Stomach (tissue), 9 donors: ENCODE results near the gene CCDC68. TPM values are rescaled to one million over a fixed set of nuclear protein-coding genes. Genes with fewer than 3 reads are reported as not detected.
A peak's percentile ranks its signal among the peaks of the same experiment; 100 is the strongest.

Experiments used
- DNase-seq, 2 donors: peaks; one replicate each; pipeline versions ENCODE4 v3.0.0 to v3.0.0-alpha.2; 2013 to 2019
- H3K27ac ChIP-seq, 5 donors: fragments of 200-600 bp in 4 of 5; sonication (generic) in 4 of 5; one replicate each; pipeline ENCODE4 v1.5.1; 2013 to 2019; ENCODE audit warnings: mild to moderate bottlenecking in 1 of 5, moderate library complexity in 1 of 5
- H3K27me3 ChIP-seq, 3 donors: fragments of 200-600 bp; sonication (generic); one replicate each; pipeline ENCODE4 v1.5.1; 2017 to 2019; ENCODE audit warnings: mixed run types in 1 of 3
- H3K36me3 ChIP-seq, 4 donors: fragments of 200-600 bp; sonication (generic); 1 replicate in 3 of 4; 2 replicates in 1 of 4; pipeline ENCODE4 v1.5.1; 2016 to 2019
- H3K4me1 ChIP-seq, 4 donors: fragments of 200-600 bp; sonication (generic); one replicate each; pipeline ENCODE4 v1.5.1; 2016 to 2019
- H3K4me3 ChIP-seq, 4 donors: fragments of 200-600 bp; sonication (generic) in 3 of 4; one replicate each; pipeline ENCODE4 v1.5.1; 2016 to 2019; ENCODE audit warnings: mild to moderate bottlenecking in 1 of 4
- H3K9me3 ChIP-seq, 4 donors: fragments of 200-600 bp; sonication (generic); one replicate each; pipeline ENCODE4 v1.5.1; 2016 to 2019
- EP300 ChIP-seq: sonication (generic); formaldehyde crosslinking; IDR thresholded peaks from one replicate; pipeline ENCODE4 v1.6.1; 2017; ENCODE audit warnings: antibody characterized with exemption
- POLR2A ChIP-seq, 4 donors: fragments of 450-650 bp; IDR thresholded peaks; one replicate each; pipeline ENCODE4 v1.6.1; 2016; ENCODE audit warnings: antibody characterized with exemption in 4 of 4, control low read depth in 2 of 4, mild to moderate bottlenecking in 1 of 4, moderate library complexity in 1 of 4
- POLR2AphosphoS5 ChIP-seq, 3 donors: sonication (generic); formaldehyde crosslinking; IDR thresholded peaks; one replicate each; pipeline ENCODE4 v1.6.1; 2016; ENCODE audit warnings: antibody characterized with exemption in 3 of 3
- WGBS, 5 donors: extraction: QIAGEN DNeasy Blood & Tissue Kit in 3 of 5; methylation state at CpG; one replicate each; pipeline versions ENCODE4 v1.1.5 to v1.1.7; 2013 to 2018; 5-methylcytosine and 5-hydroxymethylcytosine counted together
- intact Hi-C: fragments of 100-400 bp; cut with DNase I; formaldehyde crosslinking; loops from one replicate; pipeline ENCODE4 v1.15.1; 2023; ENCODE audit warnings: low total_unique reads
- polyA plus RNA-seq, 3 donors: library from polyadenylated mRNA; stranded (reverse); fragments of 200-250 nt; gene quantifications; one replicate each; pipeline ENCODE4 v1.2.3, GENCODE V29; 2013
- total RNA-seq, 5 donors: library from RNA; depleted of rRNA; stranded (reverse); fragments of >200 nt; gene quantifications; one replicate each; pipeline versions ENCODE4 v1.1.0 to v1.2.3, GENCODE V29; 2014 to 2016
- TF ChIP-seq, protein P1 (sequence below), 7 experiments: fragments of 450-650 bp in 4 of 7; fragments of 200-600 bp in 3 of 7; sonication (generic) in 3 of 7; IDR thresholded peaks; one replicate each; pipeline ENCODE4 v1.5.1; 2016 to 2019; ENCODE audit warnings: antibody characterized with exemption in 7 of 7, control low read depth in 2 of 7, mild to moderate bottlenecking in 1 of 7
- donor health status: healthy with polysubstance abuse.
- donor health status: Bipolar disorder and iron deficiency.
- donor health status: healthy.

The CCDC68 gene
- total and polyA plus RNA-seq, 8 donors = 2.8 to 154 (median 22.0) TPM

DNA sequence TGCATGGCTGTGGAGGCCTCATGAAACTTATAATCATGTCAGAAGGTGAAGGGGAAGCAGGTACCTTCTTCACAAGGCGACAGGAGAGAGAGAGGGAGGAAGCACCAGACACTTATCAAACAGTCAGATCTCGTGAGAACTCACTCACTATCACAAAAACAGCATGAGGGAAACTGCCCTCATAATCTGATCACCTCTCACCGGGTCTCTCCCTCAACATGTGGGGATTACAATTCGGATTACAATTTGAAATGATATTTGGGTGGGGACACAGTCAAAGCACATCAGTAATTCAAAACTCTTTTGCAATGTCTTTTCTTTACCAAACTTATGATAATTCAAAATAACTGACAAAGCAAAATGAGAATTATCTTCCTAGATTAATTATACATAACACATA lies 8.5 kb upstream of the CCDC68 start:
- no peak for DNase-seq
- 72 to 85% (median 83%) methylated on average over 4 of the region's 4 CpGs for WGBS, 5 donors
- Histone ChIP-seq H3K27ac (no peak overlapping the region), H3K4me1 (peaks cover 0 to 5% (median 0%) of the 10 kb centered on the region in 4 donors), H3K36me3 (no peaks in the 10 kb centered on the region), H3K4me3 (no peak overlapping the region), H3K9me3 (no peaks in the 10 kb centered on the region), H3K27me3 (no peaks in the 10 kb centered on the region)
- intact Hi-C loops = no loop called here
- no peak for TF ChIP-seq EP300
- TF ChIP-seq POLR2AphosphoS5 (IDR thresholded peaks at IDR 0.05) = no peak
- TF ChIP-seq, protein P1, sequence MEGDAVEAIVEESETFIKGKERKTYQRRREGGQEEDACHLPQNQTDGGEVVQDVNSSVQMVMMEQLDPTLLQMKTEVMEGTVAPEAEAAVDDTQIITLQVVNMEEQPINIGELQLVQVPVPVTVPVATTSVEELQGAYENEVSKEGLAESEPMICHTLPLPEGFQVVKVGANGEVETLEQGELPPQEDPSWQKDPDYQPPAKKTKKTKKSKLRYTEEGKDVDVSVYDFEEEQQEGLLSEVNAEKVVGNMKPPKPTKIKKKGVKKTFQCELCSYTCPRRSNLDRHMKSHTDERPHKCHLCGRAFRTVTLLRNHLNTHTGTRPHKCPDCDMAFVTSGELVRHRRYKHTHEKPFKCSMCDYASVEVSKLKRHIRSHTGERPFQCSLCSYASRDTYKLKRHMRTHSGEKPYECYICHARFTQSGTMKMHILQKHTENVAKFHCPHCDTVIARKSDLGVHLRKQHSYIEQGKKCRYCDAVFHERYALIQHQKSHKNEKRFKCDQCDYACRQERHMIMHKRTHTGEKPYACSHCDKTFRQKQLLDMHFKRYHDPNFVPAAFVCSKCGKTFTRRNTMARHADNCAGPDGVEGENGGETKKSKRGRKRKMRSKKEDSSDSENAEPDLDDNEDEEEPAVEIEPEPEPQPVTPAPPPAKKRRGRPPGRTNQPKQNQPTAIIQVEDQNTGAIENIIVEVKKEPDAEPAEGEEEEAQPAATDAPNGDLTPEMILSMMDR (IDR thresholded peaks at IDR 0.05) = no peak
- no peak for TF ChIP-seq POLR2A (IDR thresholded peaks at IDR 0.05)

DNA sequence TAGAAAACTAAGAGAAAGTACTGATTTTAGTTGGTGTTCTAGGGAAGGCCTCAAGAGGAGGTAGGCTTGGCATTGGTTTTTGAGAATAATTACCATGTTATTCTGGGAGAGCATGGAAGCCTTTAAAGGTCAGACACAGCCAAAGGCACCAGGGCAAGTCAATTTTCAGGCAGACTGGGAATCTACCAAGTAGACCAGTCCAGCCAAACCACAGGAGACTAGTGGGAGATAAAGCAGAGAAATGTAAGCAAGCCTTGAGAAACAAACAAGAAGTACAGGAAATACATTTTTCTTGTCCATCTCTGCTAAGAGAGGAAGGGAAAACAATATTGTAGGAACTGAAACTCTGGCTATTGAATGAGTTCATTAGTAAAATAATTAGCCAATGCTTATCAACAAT lies 5.5 kb upstream of the CCDC68 start:
- intact Hi-C loops = no loop called here
- Histone ChIP-seq H3K36me3 (no peaks in the 10 kb centered on the region), H3K4me3 (no peak overlapping the region), H3K27me3 (peaks cover 0 to 6% (median 0%) of the 10 kb centered on the region in 3 donors), H3K27ac (no peak overlapping the region), H3K4me1 (peaks cover 0 to 18% (median 9%) of the 10 kb centered on the region in 4 donors), H3K9me3 (no peaks in the 10 kb centered on the region)
- DNase-seq = no peak
- TF ChIP-seq, protein P1 (IDR thresholded peaks at IDR 0.05) = no peak
- TF ChIP-seq POLR2A (IDR thresholded peaks at IDR 0.05) (no peak), POLR2AphosphoS5 (IDR thresholded peaks at IDR 0.05) (no peak), EP300 (no peak)

DNA sequence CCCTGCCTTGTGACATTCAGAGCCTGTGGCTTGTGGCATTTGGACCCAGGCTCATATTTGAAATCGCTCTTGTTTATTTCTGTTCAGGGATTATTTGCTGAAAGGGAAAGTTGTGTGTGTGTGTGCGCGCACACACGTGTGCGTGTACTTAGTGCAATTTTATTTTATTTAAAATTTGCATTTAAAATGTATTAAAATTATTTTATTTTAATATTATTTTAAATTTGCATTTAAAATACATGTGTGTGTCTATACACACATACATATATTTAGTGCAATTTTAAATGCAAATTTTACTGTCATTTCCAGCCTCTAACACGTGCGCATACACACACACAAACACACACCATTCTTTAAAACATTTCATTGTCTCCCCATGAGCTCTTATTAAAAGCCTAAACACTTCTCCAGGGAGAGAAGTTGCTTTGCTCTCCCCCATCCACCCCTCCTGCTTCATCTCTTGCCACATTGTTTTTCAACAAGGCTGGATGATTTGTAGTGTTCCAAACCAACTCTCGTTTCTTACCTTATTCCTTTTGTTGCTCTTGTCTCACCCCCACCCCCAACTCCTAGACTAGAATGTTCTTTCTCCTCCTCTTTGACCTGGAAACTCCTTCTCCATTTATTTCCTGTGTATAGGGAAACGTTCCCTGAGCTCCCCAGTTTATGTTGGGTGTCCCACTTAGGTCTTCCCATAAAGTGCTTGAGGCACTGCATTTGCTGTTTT lies 3.8 kb upstream of the CCDC68 start:
- 81 to 90% (median 89%) methylated on average over 9 of the region's 9 CpGs for WGBS, 5 donors
- H3K4me3 ChIP-seq = no peak overlapping the region
- no peak overlapping the region for H3K27ac ChIP-seq
- peaks cover 0 to 13% (median 7%) of the 10 kb centered on the region in 3 donors for H3K27me3 ChIP-seq
- TF ChIP-seq, protein P1 (IDR thresholded peaks at IDR 0.05) = no peak
- TF ChIP-seq POLR2A (IDR thresholded peaks at IDR 0.05) (no peak), POLR2AphosphoS5 (IDR thresholded peaks at IDR 0.05) (no peak)
- no peaks in the 10 kb centered on the region for H3K9me3 ChIP-seq
- no peak for DNase-seq
- no peaks in the 10 kb centered on the region for H3K36me3 ChIP-seq
- intact Hi-C loops = no loop called here
- peaks cover 0 to 33% (median 17%) of the 10 kb centered on the region in 4 donors for H3K4me1 ChIP-seq

DNA sequence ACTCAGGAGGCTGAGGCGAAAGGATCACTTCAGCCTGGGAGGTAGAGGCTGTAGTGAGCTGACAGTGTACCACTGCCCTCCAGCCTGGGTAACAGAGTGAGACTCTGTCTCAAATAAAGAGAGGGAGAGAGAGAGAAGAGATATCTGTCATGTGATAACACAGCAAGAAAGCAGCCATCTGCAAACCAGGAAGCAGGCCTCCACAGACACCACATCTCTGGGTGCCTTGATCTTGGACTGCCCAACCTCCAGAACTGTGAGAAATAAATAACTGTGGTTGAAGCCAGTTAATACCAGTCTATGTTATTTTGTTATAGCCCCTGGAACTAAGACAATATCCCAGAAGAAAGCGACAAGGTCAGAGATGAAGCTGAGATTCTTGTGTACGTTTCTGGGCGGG lies 2.6 kb upstream of the CCDC68 start:
- Histone ChIP-seq H3K4me3 (no peak overlapping the region), H3K4me1 (peaks cover 0 to 37% (median 17%) of the 10 kb centered on the region in 4 donors), H3K36me3 (no peaks in the 10 kb centered on the region), H3K27ac (peak overlapping the region in 1 of 5 donors; percentile 47), H3K9me3 (no peaks in the 10 kb centered on the region), H3K27me3 (peaks cover 0 to 13% (median 7%) of the 10 kb centered on the region in 3 donors)
- intact Hi-C loops = no loop called here
- 82 to 98% (median 93%) methylated on average over 4 of the region's 4 CpGs for WGBS, 5 donors
- TF ChIP-seq POLR2AphosphoS5 (IDR thresholded peaks at IDR 0.05) = no peak
- TF ChIP-seq, protein P1 (IDR thresholded peaks at IDR 0.05) = no peak
- no peak for TF ChIP-seq EP300
- TF ChIP-seq POLR2A (IDR thresholded peaks at IDR 0.05) = no peak
- no peak for DNase-seq
